KMS-11 (cell line): Measurements from ENCODE around the gene CREB1.

Source experiments
- H2AFZ ChIP-seq: fragments of 200-600 bp; sonication (generic); 2 replicates; pipeline ENCODE4 v1.6.1; 2016; ENCODE audit warnings: antibody characterized with exemption, mixed run types, low read depth
- H3K27ac ChIP-seq: fragments of 200-600 bp; sonication (generic); 2 replicates; pipeline ENCODE4 v1.6.1; 2016; ENCODE audit warnings: mild to moderate bottlenecking, mixed run types
- H3K27me3 ChIP-seq: fragments of 200-600 bp; sonication (generic); 2 replicates; pipeline ENCODE4 v1.6.1; 2017; ENCODE audit warnings: mild to moderate bottlenecking, low read depth, mixed run types, moderate library complexity; ENCODE audit not compliant: insufficient read depth
- H3K36me3 ChIP-seq: fragments of 200-600 bp; sonication (generic); 2 replicates; pipeline ENCODE4 v1.6.1; 2017; ENCODE audit warnings: mild to moderate bottlenecking, mixed run types; ENCODE audit not compliant: insufficient read depth
- H3K4me1 ChIP-seq: fragments of 200-600 bp; sonication (generic); 2 replicates; pipeline ENCODE4 v1.6.1; 2016; ENCODE audit warnings: mild to moderate bottlenecking, low read depth, mixed run types; ENCODE audit not compliant: poor library complexity, severe bottlenecking
- H3K4me2 ChIP-seq: fragments of 200-600 bp; sonication (generic); 2 replicates; pipeline ENCODE4 v1.7.0; 2016; ENCODE audit warnings: mild to moderate bottlenecking, mixed run types
- H3K4me3 ChIP-seq: fragments of 200-600 bp; sonication (generic); IDR thresholded peaks from 2 replicates; pipeline ENCODE4 v1.6.1; 2017; ENCODE audit warnings: low read depth, low read length, mixed read lengths; ENCODE audit not compliant: insufficient read depth
- H3K79me2 ChIP-seq: fragments of 200-600 bp; sonication (generic); 2 replicates; pipeline ENCODE4 v1.6.1; 2016; ENCODE audit warnings: low read depth, mixed run types; ENCODE audit not compliant: insufficient read depth
- H3K9ac ChIP-seq: fragments of 200-600 bp; sonication (generic); 2 replicates; pipeline ENCODE4 v1.6.1; 2016; ENCODE audit warnings: mild to moderate bottlenecking, mixed run types
- H4K20me1 ChIP-seq: fragments of 200-600 bp; sonication (generic); 2 replicates; pipeline ENCODE4 v1.6.1; 2016; ENCODE audit warnings: mild to moderate bottlenecking, mixed run types; ENCODE audit not compliant: insufficient read depth
- TF ChIP-seq, protein P1 (sequence below): fragments of 200-600 bp; sonication (generic); conservative IDR thresholded peaks from 2 replicates; pipeline ENCODE4 v1.6.1; 2017; ENCODE audit warnings: low read depth, mild to moderate bottlenecking, antibody characterized with exemption, low read length, moderate library complexity, mixed read lengths

The CREB1 gene

GRCh38 chr2:207594264-207594663 lies 64.5 kb downstream of the CREB1 start:
- Histone ChIP-seq H3K9ac (no peak overlapping the region), H3K36me3 (0 out of 2 replicates have a peak, but pooled peaks cover 7% of the 10 kb centered on the region)

GRCh38 chr2:207594731-207595130 lies 65.0 kb downstream of the CREB1 start:
- Histone ChIP-seq H2AFZ (no peak overlapping the region), H3K9ac (no peak overlapping the region), H3K4me1 (no peaks in the 10 kb centered on the region), H3K36me3 (0 out of 2 replicates have a peak, but pooled peaks cover 7% of the 10 kb centered on the region), H3K4me3 (no peak overlapping the region), H3K27me3 (no peaks in the 10 kb centered on the region), H3K4me2 (no peak overlapping the region), H3K27ac (no peak overlapping the region), H4K20me1 (no peaks in the 10 kb centered on the region), H3K79me2 (no peaks in the 10 kb centered on the region)
- TF ChIP-seq, protein P1, sequence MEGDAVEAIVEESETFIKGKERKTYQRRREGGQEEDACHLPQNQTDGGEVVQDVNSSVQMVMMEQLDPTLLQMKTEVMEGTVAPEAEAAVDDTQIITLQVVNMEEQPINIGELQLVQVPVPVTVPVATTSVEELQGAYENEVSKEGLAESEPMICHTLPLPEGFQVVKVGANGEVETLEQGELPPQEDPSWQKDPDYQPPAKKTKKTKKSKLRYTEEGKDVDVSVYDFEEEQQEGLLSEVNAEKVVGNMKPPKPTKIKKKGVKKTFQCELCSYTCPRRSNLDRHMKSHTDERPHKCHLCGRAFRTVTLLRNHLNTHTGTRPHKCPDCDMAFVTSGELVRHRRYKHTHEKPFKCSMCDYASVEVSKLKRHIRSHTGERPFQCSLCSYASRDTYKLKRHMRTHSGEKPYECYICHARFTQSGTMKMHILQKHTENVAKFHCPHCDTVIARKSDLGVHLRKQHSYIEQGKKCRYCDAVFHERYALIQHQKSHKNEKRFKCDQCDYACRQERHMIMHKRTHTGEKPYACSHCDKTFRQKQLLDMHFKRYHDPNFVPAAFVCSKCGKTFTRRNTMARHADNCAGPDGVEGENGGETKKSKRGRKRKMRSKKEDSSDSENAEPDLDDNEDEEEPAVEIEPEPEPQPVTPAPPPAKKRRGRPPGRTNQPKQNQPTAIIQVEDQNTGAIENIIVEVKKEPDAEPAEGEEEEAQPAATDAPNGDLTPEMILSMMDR: no peak

More at GRCh38 chr2:207594264-207594663, 64.5 kb downstream of the CREB1 start:
- no peaks in the 10 kb centered on the region for H3K79me2 ChIP-seq
- TF ChIP-seq, protein P1: no peak
- H4K20me1 ChIP-seq: no peaks in the 10 kb centered on the region
- no peaks in the 10 kb centered on the region for H3K27me3 ChIP-seq
- no peaks in the 10 kb centered on the region for H3K4me1 ChIP-seq
- H3K4me3 ChIP-seq: no peak overlapping the region
- H2AFZ ChIP-seq: no peak overlapping the region
- no peak overlapping the region for H3K27ac ChIP-seq
- no peak overlapping the region for H3K4me2 ChIP-seq

- Histone ChIP-seq H2AFZ (no peak overlapping the region), H3K27me3 (no peaks in the 10 kb centered on the region), H3K4me2 (no peak overlapping the region), H3K4me3 (no peak overlapping the region), H3K79me2 (no peaks in the 10 kb centered on the region), H3K27ac (no peak overlapping the region), H3K36me3 (0 out of 2 replicates have a peak, but pooled peaks cover 7% of the 10 kb centered on the region), H3K9ac (no peak overlapping the region), H3K4me1 (peaks cover 9% of the 10 kb centered on the region), H4K20me1 (no peaks in the 10 kb centered on the region)
- TF ChIP-seq, protein P1: no peak
Measured at GRCh38 chr2:207599636-207600035, 69.9 kb downstream of the CREB1 start.

- Histone ChIP-seq H3K36me3 (0 out of 2 replicates have a peak, but pooled peaks cover 7% of the 10 kb centered on the region), H3K27ac (no peak overlapping the region), H3K27me3 (no peaks in the 10 kb centered on the region)
Measured at GRCh38 chr2:207600231-207600630, 70.5 kb downstream of the CREB1 start.

More at GRCh38 chr2:207600231-207600630, 70.5 kb downstream of the CREB1 start:
- H3K9ac ChIP-seq: no peak overlapping the region
- no peaks in the 10 kb centered on the region for H4K20me1 ChIP-seq
- TF ChIP-seq, protein P1: no peak
- H2AFZ ChIP-seq: no peak overlapping the region
- no peaks in the 10 kb centered on the region for H3K79me2 ChIP-seq
- no peak overlapping the region for H3K4me3 ChIP-seq
- H3K4me1 ChIP-seq: peaks cover 9% of the 10 kb centered on the region
- no peak overlapping the region for H3K4me2 ChIP-seq
